Measurements from ENCODE around the gene CHID1. TPM values are rescaled to one million over a fixed set of nuclear protein-coding genes. Genes with fewer than 3 reads are reported as not detected.

The CHID1 gene
- total RNA-seq = 17.5 TPM

DNA sequence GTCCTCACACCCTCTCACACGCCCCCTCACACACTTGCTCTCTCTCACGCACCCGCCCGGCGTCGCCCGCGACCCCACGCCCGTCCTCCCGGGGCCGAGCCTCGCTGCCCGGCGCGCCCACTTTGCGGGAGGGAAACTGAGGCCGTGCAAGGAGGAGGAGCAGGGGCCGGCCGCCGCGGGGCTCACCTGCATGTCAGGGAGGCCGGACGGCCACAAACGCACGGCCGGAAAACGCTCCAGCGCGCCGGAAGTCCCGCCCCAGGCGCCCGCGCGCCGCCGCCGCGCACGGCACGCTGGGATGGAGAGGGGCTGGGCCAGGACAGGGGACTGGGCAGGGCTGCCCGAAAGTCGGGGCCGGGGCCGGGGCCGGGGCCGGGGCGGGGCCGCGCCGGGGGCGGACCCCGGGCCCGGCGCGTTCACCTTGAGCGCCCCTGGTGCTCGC lies at the start of gene CHID1:
Gene CHID1, minus strand, starts transcription at position 222 of the 442 bp plus-strand sequence. CDS start 5,994 bp downstream, outside the sequence.
- DNase-seq (ENCODE audit: low spot score in 2 of 2) = peak; percentile 99 to 100
- FAIRE-seq = no peak

DNA sequence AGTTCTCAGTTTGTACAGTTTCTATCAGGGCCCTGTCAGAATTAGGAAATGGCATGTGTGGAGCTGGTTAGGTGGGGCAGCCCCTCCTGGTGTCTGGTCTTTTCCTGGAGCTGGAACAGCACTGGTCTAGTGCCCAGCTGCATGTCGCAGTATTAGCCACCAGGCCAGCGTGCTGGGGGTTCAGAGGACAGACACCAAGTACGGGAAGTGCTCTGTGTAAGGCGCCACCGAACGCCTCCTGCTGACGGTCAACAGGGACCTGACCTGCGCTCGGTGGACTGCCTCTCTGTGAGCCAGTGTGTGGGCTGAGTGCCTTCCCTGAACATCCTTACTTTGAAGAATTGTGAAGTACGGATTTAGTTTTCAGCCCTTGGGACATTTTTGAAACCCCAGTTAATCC lies 49.0 kb upstream of the CHID1 start:
- no peak for FAIRE-seq
- no peak for DNase-seq (ENCODE audit: low spot score in 2 of 2)

DNA sequence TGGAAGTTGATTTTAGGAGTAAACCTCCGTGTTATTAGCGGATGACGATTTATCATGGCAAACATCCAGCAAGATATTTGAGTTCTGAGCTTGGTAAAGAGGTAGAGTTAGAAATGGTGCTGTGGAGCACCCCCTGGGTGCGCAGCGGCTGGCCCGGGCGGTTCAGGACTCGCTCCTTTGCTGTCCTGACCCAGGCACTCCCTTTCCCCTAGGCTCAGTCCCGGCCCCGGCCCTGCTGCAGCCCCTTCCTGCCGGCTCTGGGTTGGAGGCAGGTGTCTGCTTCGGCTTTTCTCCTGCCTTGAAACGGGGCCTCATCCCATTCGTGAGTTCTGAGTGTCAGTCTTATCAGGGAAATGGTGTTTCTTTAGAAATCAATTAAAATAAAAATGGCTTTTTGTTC lies 48.4 kb upstream of the CHID1 start:
- DNase-seq (ENCODE audit: low spot score in 2 of 2) (no peak), FAIRE-seq (no peak)

DNA sequence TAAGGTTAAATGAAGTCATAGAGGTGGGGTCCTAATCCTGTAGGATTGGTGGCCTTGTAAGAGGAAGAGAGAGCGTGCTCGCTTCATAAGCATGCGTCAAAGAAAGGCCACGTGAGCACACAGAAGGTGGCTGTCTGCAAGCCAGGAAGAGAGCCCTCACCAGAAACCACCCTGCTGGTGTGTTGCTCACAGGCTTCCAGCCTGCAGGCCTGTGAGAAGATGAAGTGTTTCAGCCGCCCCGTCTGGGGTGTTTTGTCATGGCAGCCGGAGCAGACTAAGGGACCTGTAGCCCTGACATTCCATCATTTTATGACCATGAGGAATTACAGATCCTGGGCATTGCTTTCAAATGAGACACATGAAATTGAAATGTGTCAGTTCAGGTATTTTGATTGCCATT lies 47.5 kb upstream of the CHID1 start:
- DNase-seq (ENCODE audit: low spot score in 2 of 2) (no peak), FAIRE-seq (no peak)

DNA sequence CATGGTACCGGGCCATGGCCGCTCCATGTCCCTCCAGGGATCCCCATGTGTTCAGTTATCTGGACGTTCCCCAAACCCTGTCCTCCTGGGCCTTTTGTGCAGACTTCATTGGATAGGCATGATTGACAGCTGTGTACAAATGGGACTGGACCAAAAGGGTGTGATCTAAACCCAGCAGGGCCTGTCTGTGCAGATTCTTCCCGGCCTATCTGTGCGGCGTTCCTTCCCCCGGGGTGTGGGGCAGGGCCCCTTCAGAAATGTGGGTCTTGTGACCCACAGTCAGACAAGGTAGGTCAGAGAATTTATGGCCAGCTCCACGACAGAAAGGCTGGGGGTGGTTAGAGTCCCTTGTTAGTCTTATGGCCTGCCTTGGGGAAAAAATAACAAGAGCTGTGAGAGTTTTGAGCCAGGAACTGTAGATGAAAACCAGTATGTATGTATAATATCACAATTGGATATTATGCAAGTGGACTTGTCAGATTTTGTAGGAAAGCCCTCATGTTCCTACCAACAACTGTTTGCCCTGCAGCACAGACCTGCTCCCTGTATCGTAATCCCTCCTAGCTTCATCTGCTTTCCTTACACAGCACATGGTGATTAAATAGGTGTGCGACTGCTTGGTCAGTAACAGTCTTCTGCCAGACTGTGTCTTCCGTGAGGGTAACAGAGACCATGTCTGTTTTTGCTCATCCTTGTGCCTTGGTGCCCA lies 46.8 kb upstream of the CHID1 start:
- no peak for FAIRE-seq

DNA sequence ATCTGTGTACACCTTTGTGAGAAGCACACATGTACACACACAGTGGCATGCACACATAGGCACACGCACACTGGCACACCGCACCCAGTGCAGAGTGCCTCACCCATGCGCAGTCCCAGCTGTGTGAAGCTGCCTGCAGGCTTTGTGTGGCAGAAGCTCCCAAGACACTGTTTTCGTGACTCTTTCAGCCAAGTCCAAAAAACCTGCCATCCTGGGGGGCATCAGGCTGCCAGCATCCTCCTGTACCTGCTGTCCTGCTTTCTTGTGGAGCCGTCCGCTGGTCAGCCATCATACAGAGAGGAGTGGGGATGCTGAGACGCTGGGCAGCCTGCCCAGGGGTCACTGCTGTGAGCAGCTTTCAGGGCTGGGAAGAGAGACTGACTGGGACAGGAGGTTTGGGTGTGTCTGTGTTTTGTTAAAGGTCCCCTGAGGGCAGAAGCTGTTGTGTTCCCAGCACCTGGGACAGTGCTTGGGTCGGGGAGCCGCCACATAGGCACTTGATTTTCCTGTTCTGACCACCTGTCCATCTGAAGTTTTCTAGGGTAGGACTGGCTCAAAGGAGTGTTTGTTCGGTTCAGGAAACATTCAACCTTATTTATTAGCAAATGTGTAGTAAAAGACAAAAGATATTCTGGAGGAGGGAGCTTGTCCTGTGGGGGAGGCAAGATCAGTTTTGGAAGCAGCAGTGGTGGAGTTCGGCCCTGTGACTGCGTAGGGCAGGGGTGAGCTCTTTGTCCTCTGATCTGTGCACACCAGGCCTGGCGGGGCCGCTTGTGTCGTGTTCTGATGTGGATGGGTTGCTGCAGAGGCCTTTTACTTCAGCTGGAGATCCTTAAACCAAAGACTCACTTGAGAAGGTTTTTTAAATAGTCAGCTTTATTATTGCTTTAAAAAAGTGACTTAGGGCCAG lies 44.8 kb upstream of the CHID1 start:
- FAIRE-seq (no peak), DNase-seq (ENCODE audit: low spot score in 2 of 2) (no peak)

More for the DNA sequence above, 46.8 kb upstream of the CHID1 start:
- no peak for DNase-seq (ENCODE audit: low spot score in 2 of 2)

DNA sequence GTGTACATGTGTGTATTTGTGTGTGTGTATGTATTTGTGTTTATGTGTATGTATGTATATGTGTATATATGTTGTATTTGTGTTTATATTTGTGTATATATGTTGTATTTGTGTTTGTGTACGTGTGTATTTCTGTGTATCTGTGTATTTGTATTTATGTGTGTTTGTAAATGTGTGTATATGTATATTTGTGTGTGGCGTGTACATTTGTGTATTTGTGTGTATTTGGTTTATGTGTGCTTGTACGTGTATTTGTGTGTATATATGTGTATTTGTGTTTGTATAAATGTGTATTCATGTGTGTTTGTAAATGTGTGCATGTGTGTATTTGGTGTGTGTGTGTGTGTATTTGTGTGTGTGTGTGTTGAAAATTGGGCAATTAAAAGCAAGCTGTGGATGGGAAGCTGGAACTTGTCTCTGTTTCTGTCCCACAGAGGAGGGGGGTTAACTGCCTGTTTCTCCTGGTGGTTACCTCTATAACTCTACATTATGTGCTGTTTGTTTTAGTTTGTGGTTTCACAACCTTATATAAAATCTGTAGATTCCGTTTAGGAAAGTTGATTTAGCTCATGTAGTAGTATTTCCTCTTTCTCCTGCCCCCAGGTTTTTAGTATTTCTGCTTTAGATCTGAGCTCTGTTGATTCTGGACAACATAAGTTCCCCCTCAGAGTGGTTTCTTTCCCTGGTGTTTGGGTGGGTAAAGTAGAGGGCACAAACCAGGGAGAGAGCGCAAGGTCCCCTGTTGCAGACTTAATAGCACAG lies 44.0 kb upstream of the CHID1 start:
- DNase-seq (ENCODE audit: low spot score in 2 of 2) (no peak), FAIRE-seq (peak; percentile 40)

DNA sequence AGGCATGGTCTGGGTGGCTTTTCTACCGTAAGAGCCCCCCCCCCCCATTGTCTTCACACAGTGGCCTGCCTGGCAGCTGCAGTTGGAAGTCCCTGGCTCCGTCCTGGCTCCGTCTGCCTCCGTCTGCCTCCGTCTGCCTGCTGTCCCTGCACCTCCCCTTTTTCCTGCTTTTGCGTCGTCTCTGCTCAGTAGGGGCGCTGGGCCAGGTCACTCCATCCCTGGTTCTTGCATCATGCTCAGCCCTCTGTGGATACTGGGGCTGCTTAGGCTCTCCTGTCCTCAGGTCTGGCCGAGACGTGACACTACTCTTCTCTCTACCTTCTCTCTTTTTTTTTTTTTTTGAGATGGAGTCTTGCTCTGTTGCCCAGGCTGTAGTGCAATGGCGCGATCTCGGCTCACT lies 42.9 kb upstream of the CHID1 start:
- FAIRE-seq = no peak

DNA sequence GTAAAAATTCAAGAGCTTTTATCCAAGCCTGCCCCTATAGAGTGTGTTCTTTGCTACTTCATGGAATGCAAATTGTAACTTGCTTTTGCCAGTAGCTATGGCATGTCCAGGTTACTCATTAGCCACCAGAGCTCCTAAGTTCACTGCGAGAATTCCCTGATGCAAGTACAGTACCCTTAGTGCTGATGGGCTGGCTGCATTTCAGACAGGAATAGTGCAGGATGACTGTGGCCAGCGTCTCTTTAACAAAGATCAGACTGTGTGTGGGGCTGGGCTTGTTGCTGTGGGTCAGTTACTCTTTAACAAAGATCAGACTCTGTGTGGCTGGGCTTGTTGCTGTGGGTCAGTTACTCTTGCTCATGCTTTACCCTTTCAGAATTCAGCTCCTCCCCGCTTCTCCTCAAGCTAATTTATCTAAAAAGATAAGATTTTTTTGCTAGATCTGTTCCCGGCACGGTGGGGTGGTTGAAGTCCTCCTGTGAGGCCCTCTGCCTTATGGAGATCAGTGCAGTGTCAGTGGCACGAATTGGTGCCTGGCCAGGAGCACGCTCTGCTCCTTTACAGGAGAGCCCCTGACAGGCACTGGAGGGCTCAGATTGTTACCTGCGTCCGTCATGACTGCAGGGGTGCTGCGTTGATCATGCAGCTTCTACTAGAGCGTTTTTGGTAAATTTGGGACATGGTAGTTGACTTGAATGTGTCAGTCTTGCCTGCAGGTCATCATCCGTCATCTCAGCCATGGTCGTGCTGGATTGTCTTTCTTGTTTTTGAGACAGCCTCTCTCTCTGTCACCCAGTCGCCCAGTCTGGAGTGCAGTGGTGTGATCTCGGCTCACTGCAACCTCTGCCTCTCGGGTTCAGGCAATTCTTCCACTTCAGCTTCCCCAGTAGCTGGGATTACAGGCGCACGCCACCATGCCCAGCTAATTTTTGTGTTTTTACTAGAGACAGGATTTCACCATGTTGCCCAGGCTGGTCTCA lies 42.1 kb upstream of the CHID1 start:
- no peak for DNase-seq (ENCODE audit: low spot score in 2 of 2)
- FAIRE-seq = no peak

More for the DNA sequence above, 42.9 kb upstream of the CHID1 start:
- DNase-seq (ENCODE audit: low spot score in 2 of 2) = no peak

DNA sequence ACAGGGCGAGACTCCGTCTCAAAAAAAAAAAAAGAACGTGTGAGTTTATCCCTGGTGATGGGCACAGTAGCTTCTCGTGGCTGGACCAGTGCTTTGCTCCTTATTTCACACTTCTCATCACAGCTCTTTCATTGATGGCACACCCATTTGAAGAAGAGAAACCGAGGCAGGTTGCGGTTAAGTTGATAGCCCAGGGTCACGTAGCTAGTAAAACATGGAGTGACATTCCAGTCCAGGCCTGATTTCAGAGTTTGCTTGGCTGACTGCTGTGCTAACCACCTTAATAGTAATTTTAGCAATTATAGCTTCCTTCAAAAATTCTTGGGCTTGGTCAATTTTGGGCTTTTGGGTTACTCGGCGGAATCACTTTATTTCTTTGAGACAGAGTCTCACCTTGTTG lies 40.9 kb upstream of the CHID1 start:
- DNase-seq (ENCODE audit: low spot score in 2 of 2) (no peak), FAIRE-seq (no peak)

DNA sequence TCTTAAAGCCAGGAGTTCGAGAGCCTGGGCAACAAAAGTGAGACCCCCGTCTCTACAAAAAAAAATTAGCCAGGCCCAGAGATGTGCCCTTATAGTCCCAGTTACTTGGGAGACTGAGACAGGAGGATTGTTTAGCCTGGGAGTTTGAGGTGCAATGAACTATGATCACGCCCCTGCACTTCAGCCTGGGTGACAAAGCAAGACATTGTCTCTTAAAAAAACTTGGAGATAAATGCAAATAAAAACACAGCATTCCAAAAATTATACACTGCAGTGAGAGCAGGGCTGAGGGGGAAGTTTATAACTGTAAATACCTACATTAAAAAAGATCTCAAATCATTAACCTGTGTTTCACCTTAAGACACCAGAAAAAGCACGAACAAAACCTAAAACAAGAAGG lies 37.1 kb upstream of the CHID1 start:
- FAIRE-seq (no peak), DNase-seq (ENCODE audit: low spot score in 2 of 2) (no peak)

DNA sequence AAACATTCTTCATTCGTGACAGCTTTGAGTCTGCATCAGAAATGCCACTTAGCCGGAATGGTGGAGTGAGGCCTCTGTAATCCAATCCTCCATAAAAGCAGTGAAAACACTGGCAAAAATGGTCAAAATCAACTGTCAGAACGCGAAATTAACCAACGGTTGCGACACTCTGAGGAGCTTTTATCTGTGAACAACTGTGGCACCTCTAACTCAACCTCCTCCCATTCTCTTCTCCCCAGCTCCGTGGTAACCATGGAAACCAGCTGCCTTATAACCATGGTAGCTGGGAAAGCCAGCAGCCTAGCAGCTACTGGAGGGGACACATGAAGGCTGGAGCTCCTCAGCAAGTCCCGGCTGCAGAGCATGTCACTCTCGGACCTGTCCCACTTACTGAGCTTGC lies 35.4 kb upstream of the CHID1 start:
- DNase-seq (ENCODE audit: low spot score in 2 of 2) = no peak
- no peak for FAIRE-seq

DNA sequence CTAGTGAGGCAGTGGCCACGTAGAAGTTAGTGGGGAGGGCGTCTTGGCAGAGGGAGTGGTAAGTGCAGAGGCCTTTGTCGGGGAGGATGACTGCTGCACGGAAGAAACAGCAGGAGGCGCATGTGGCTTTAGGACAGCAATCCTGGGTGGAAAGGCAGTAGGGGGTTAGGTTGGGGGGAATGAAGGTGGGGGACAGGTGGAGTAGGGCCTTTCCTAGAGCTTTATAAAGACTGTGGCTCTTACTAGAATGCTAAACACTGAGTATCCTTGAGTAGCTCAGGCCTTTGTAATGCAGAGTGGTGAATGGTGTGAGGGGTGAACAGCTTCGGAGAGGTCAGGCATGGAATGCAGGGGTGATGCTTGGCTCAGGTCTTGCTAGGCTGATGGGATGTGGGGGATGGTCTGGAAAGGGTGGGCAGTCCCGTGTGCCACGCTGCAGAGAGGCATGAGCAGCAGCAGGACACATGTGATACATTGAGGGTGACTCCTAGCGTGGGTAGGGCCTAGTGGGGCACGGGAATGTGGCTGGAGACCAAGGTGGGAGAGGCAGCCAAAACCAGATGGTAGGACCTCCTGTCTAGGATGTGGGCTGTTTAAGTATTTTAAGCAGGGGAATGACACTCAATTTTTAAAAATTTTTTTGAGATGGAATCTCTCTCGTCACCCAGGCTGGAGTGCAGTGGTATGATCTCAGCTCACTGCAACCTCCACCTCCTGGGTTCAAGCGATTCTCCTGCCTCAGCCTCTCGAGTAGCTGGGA lies 34.3 kb upstream of the CHID1 start:
- FAIRE-seq = no peak
- DNase-seq (ENCODE audit: low spot score in 2 of 2) = no peak

DNA sequence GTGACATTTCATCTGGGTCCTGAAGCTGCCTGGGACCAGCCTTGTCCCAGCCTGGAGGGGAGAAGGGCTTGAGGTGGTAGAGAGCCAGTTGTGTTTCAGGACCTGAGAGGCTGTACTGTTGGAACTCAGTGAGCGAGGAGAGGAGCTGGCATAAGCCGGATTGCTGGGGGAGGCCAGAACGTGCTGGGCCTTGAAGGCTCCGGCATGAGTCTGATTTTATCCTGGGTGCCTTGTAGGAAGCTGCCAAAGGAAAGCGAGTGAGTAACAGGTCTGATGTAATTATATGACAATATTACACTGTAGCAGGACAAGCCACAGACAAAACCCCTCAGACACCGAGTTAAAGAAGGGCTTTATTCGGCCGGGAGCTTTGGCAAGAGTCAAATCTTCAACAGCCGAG lies 32.2 kb upstream of the CHID1 start:
- FAIRE-seq = no peak
- no peak for DNase-seq (ENCODE audit: low spot score in 2 of 2)

DNA sequence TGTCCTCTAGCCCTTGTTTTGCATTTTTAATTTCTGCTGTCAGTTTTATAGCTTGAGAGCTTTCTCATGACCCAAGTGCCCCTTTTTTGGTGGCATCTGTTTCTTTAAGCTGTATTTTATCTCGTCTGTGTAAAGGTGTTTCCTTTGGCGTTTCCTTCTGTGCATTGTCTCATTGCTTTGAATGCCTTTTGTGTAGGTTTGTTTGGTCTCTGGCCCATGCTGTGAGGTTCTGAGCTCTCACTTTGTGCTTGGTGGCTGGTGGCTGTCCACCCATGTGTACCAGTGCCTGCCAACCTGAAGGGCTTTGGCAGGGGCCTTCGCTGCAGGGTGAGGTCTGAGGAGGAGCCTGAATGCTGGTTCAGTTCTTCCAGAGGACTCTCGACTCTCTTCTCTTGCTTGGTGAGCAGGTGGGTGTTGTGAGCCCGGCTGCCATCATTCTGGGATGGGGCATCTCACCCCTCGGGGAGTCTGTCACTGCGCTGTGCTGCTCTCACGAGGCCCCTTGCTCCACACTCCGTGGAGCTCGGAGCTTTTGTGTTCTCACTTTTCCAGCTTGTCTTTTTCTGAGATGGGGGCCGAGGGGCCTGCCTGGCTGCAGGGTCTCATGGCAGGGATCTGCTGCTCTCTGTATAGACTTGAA lies 30.0 kb upstream of the CHID1 start:
- DNase-seq (ENCODE audit: low spot score in 2 of 2) = no peak
- no peak for FAIRE-seq

DNA sequence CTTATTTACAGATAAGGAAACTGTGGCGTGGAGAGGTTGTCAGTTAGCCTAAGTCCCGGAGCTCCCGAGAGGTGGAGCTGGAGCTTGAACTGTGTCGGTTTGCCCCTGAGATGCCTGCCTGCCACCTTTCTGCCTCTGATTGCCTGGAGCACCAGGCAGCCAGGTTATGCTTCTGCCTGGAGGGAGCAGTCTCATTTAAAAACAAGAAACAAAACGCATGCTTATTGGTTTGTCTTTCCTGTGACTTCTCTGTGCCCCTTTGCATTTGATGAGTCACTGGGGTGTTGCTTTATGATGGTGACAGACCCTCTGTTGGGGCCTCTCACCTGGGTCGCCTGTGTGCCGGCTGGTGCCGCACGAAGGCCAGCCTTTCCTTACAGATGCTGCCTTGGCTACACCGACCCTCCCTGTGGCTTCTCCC lies 27.2 kb upstream of the CHID1 start:
- no peak for FAIRE-seq
- DNase-seq (ENCODE audit: low spot score in 2 of 2) = no peak

DNA sequence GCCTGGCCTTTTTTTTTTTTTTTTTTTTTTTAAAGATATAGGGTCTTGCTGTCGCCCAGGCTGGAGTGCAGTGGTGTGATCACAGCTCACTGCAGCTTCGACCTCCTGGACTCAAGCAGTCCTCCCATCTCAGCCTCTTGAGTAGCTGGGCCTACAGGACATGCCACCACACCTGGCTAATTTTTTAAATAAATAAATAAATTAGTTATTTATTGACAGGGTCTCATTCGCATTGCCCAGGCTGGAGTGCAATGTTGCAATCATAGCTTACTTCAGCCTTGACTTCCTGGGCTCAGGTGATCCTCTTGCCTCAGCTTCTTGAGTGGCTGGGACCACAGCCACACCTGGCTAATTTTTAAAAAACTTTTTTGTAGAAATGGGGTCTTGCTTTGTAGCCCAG lies 25.6 kb upstream of the CHID1 start:
- FAIRE-seq (no peak), DNase-seq (ENCODE audit: low spot score in 2 of 2) (no peak)

DNA sequence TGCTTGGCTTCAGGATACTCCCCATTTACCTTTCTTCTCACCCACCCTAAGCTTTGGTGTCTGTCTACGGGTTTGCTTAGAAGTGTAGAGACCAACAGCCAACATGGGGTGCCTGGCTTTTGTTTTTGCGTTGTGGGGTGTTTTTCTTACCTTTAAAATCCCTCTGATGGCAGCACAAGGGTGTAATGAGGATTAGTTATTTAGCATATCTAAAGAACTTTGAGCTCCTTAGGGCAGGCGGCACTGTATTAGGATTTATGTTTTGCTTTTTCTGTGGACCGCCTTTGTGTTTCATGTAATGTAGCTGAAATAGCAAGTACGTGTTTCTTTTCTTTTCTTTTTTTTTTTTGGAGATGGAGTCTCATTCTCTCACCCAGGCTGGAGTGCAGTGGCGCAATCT lies 23.9 kb upstream of the CHID1 start:
- no peak for DNase-seq (ENCODE audit: low spot score in 2 of 2)
- no peak for FAIRE-seq

DNA sequence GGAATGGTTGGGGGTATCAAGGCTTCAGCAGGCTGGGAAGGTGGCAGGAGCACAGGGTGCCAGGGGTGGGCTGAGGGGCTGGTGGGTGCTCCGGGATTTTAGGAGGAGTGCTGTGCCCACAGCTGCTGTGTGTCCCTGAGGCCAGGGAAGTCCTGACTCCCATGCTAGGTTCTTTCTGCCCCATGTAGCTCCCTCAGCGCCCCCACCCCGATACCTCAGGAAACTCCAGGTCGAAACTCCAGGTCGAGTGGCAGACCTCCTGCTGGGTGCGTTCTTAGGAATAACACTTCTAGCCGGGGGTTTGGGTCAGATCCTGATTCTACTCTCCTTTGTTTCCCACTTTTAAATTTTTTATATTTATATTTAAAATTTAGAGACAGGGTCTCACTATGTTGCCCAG lies 23.3 kb upstream of the CHID1 start:
- FAIRE-seq (no peak), DNase-seq (ENCODE audit: low spot score in 2 of 2) (no peak)
